ENCODE data around the gene DPF3.

DNA sequence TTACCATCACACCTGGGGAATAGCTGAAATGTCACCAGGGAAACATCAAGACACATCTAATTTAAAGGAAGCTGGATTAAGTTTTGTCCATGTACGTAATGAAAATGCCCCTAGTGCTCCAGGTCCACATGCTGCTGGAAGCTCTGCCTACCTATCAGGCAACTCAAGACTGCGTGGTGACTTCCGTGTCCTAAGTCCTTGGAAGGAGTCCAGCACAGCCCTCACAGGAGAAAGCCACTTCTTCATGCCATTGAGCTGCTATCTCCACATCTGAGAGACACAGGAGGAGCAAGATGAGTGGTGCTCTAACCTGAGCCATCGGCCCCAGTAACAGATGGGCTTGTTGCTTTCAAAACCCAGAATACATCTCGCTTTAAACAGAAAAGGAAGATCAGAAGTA is 316.4 kb downstream of the DPF3 start:
- TF ChIP-seq CTCF (IDR thresholded peaks at IDR 0.05; ENCODE audit: insufficient read depth, low read length, poor library complexity, severe bottlenecking) (no peak), EZH2phosphoT487 (conservative IDR thresholded peaks at IDR 0.05; ENCODE audit: low read length) (no peak)
